ENCODE data around the gene ALDH1A2.

DNA sequence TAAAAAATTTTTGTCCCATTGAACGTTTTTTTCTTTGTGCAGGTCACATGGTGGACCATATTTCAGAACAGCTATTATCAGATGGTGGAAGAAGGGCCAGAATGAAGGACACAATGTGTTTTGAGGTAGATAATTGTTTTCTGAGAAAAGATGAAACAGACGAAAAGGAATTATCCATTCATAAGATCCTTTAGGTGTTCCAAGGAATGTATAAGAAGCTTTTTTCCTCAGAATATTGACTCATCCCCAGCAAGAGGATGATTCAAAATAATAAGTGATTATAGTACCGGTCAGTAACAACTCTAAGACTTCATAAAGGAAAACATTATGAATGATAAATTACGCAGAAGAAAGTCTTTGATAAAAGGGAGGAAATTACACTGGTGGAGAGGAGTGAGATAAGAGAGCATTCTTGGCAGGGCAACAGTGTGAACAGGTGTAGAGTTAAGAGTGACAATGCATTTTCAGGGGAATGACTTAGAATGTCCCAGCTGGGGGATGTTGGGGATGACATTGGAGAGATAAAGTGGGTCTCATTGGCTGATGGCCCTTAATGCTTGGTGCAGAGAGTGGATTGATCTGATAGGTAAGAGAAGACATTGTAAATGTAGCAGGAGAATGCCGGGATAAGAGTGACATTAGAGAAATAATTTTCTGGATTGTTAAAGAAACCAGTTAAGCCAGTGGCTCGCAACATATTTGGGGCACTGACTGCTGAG is 45.6 kb upstream of the ALDH1A2 start:
- TF ChIP-seq, protein P1, sequence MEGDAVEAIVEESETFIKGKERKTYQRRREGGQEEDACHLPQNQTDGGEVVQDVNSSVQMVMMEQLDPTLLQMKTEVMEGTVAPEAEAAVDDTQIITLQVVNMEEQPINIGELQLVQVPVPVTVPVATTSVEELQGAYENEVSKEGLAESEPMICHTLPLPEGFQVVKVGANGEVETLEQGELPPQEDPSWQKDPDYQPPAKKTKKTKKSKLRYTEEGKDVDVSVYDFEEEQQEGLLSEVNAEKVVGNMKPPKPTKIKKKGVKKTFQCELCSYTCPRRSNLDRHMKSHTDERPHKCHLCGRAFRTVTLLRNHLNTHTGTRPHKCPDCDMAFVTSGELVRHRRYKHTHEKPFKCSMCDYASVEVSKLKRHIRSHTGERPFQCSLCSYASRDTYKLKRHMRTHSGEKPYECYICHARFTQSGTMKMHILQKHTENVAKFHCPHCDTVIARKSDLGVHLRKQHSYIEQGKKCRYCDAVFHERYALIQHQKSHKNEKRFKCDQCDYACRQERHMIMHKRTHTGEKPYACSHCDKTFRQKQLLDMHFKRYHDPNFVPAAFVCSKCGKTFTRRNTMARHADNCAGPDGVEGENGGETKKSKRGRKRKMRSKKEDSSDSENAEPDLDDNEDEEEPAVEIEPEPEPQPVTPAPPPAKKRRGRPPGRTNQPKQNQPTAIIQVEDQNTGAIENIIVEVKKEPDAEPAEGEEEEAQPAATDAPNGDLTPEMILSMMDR (conservative IDR thresholded peaks at IDR 0.05 in 1 of 2, IDR thresholded peaks at IDR 0.05 in 1 of 2; ENCODE audit: extremely low read depth in 1 of 2, insufficient read depth in 1 of 2, low read depth in 1 of 2, low read length in 2 of 2): no peak
- TF ChIP-seq EZH2 (IDR thresholded peaks at IDR 0.05; ENCODE audit: borderline replicate concordance, low read length): no peak

All from mammary epithelial cell (primary cell).